HCT116 (cell line): ENCODE data around the gene OTUD4. TPM values are rescaled to one million over a fixed set of nuclear protein-coding genes. Genes with fewer than 3 reads are reported as not detected.

Source experiments
- ATAC-seq: fragments of 200-7000 bp; cut with Tn5 transposase; 2 replicates; pipeline ENCODE4 v1.9.1; 2020; ENCODE audit warnings: mild to moderate bottlenecking, moderate library complexity
- BruUV-seq: library from RNA; stranded (reverse); fragments of 400-500 nt; replicated peaks from 2 replicates; lab custom pipeline; 2021; lab: Mats Ljungman, UMichigan
- CTCF ChIA-PET: fragments of 300-600 bp; sonication (Branson Sonifier 250); formaldehyde crosslinking; loops from one replicate; lab custom pipeline; 2021; ENCODE audit warnings: antibody characterized with exemption; lab: Charles Lee
- POLR2A ChIA-PET: fragments of 300-600, 350-600 bp; sonication (Branson Sonifier 250); formaldehyde crosslinking; loops from one replicate; lab custom pipeline; 2021; ENCODE audit warnings: antibody characterized with exemption; lab: Charles Lee
- RAD21 ChIA-PET, 2 experiments: fragments of 300-600 bp; sonication (Branson Sonifier 250); formaldehyde crosslinking; loops; one replicate each; lab custom pipeline; 2023; ENCODE audit warnings: low total read pairs in 2 of 2; ENCODE audit not compliant: uncharacterized antibody in 2 of 2, unreplicated experiment in 2 of 2, low non-redundant PET in 1 of 2; lab: Charles Lee
- DNase-seq: peaks from one replicate; pipeline ENCODE4 v3.0.0-alpha.2; 2010; ENCODE audit warnings: low read depth, low spot score
- H2AFZ ChIP-seq: fragments of 200-600 bp; shearing (Covaris generic), sonication (generic); 2 replicates; pipeline ENCODE4 v1.6.1; 2017; ENCODE audit warnings: low read depth, mixed run types, mixed read lengths, antibody characterized with exemption, low read length; ENCODE audit not compliant: poor library complexity, severe bottlenecking
- H3K27ac ChIP-seq: 2 replicates; pipeline ENCODE4 v1.5.1; 2012; ENCODE audit warnings: low read depth, low read length
- H3K27me3 ChIP-seq: fragments of 200-600 bp; sonication (generic); 2 replicates; pipeline ENCODE4 v1.6.1; 2016; ENCODE audit warnings: mixed run types, low read length, mixed read lengths; ENCODE audit not compliant: insufficient read depth
- H3K36me3 ChIP-seq, 2 experiments: fragments of 200-500 bp in 1 of 2; fragments of 200-600 bp in 1 of 2; sonication (Bioruptor generic) in 1 of 2; sonication (generic) in 1 of 2; 2 replicates each; pipeline versions ENCODE4 v1.5.1 to v1.6.1; 2014 to 2016; ENCODE audit warnings: low read length in 2 of 2, inconsistent platforms in 1 of 2, mixed read lengths in 1 of 2, mixed run types in 1 of 2; ENCODE audit not compliant: insufficient read depth in 2 of 2, control insufficient read depth in 1 of 2
- H3K4me1 ChIP-seq, 2 experiments: fragments of 200-600 bp in 1 of 2; sonication (generic) in 1 of 2; 2 replicates each; pipeline versions ENCODE4 v1.5.1 to v1.6.1; 2012 to 2017; ENCODE audit warnings: low read length in 2 of 2, inconsistent platforms in 1 of 2, mild to moderate bottlenecking in 1 of 2, mixed read lengths in 1 of 2, mixed run types in 1 of 2, moderate library complexity in 1 of 2; ENCODE audit not compliant: insufficient read depth in 2 of 2, control insufficient read depth in 1 of 2
- H3K4me2 ChIP-seq: fragments of 200-600 bp; sonication (generic); 2 replicates; pipeline ENCODE4 v1.6.1; 2017; ENCODE audit warnings: mixed run types, low read length, mixed read lengths
- H3K4me3 ChIP-seq, 2 experiments: fragments of 200-600 bp in 1 of 2; sonication (generic) in 1 of 2; replicated peaks in 1 of 2; 2 replicates each; pipeline ENCODE4 v1.5.1; 2011 to 2016; ENCODE audit warnings: low read length in 2 of 2, control low read depth in 1 of 2, low read depth in 1 of 2, mild to moderate bottlenecking in 1 of 2, mixed read lengths in 1 of 2, mixed run types in 1 of 2
- H3K79me2 ChIP-seq: fragments of 200-600 bp; sonication (generic); 2 replicates; pipeline ENCODE4 v1.6.1; 2017; ENCODE audit warnings: mild to moderate bottlenecking, mixed run types, low read length, moderate library complexity, mixed read lengths; ENCODE audit not compliant: insufficient read depth
- H3K9ac ChIP-seq: fragments of 200-600 bp; sonication (generic); 2 replicates; pipeline ENCODE4 v1.6.1; 2016; ENCODE audit warnings: low read length, mixed read lengths
- H3K9me2 ChIP-seq: fragments of 200-600 bp; sonication (generic), shearing (Covaris generic); 2 replicates; pipeline ENCODE4 v1.6.1; 2017; ENCODE audit warnings: mixed run types, mild to moderate bottlenecking, moderate library complexity; ENCODE audit not compliant: insufficient read depth
- H3K9me3 ChIP-seq, 2 experiments: fragments of 200-500 bp in 1 of 2; fragments of 200-600 bp in 1 of 2; sonication (Bioruptor generic) in 1 of 2; sonication (generic) in 1 of 2; 2 replicates each; pipeline ENCODE4 v1.6.1; 2014 to 2017; ENCODE audit warnings: low read length in 2 of 2, mixed read lengths in 2 of 2, inconsistent platforms in 1 of 2, low read depth in 1 of 2, mild to moderate bottlenecking in 1 of 2, mixed run types in 1 of 2, moderate library complexity in 1 of 2; ENCODE audit not compliant: control insufficient read depth in 1 of 2, insufficient read depth in 1 of 2
- H4K20me1 ChIP-seq: fragments of 200-600 bp; sonication (generic), shearing (Covaris generic); 2 replicates; pipeline ENCODE4 v1.6.1; 2017; ENCODE audit warnings: mixed run types, mild to moderate bottlenecking, moderate library complexity; ENCODE audit not compliant: insufficient read depth
- CEBPB ChIP-seq: IDR thresholded peaks from 2 replicates; pipeline ENCODE4 v1.6.1; 2012; ENCODE audit warnings: low read depth
- EGR1 ChIP-seq: IDR thresholded peaks from 2 replicates; pipeline ENCODE4 v1.6.1; 2012; ENCODE audit warnings: low read depth
- ELF1 ChIP-seq: IDR thresholded peaks from 2 replicates; pipeline ENCODE4 v1.6.1; 2012; ENCODE audit warnings: low read depth, borderline replicate concordance
- EZH2 ChIP-seq: fragments of 200-600 bp; sonication (generic); IDR thresholded peaks from 2 replicates; pipeline ENCODE4 v1.6.1; 2017; ENCODE audit warnings: antibody characterized with exemption, mixed run types
- EZH2phosphoT487 ChIP-seq: fragments of 200-600 bp; IDR thresholded peaks from 2 replicates; pipeline ENCODE4 v1.6.1; 2018; ENCODE audit warnings: antibody characterized with exemption, borderline replicate concordance
- FOSL1 ChIP-seq: IDR thresholded peaks from 2 replicates; pipeline ENCODE4 v1.6.1; 2012; ENCODE audit warnings: low read depth
- POLR2A ChIP-seq: IDR thresholded peaks from 2 replicates; pipeline ENCODE4 v1.7.0; 2011; ENCODE audit warnings: borderline replicate concordance; ENCODE audit not compliant: insufficient read depth, insufficient read length; ENCODE audit errors: extremely low read depth
- POLR2AphosphoS5 ChIP-seq: IDR thresholded peaks from 2 replicates; pipeline ENCODE4 v1.6.1; 2011; ENCODE audit warnings: mild to moderate bottlenecking, low read depth, low read length, moderate library complexity
- RAD21 ChIP-seq: IDR thresholded peaks from 2 replicates; pipeline ENCODE4 v1.6.1; 2012; ENCODE audit warnings: low read depth, mild to moderate bottlenecking
- SIN3A ChIP-seq: IDR thresholded peaks from 2 replicates; pipeline ENCODE4 v1.6.1; 2012; ENCODE audit warnings: low read depth
- TCF7L2 ChIP-seq: IDR thresholded peaks from 2 replicates; pipeline ENCODE4 v1.7.0; 2011; ENCODE audit warnings: borderline replicate concordance, inconsistent platforms; ENCODE audit not compliant: insufficient read depth, insufficient read length; ENCODE audit errors: extremely low read depth
- ZFX ChIP-seq: fragments of 450-650 bp; IDR thresholded peaks from 2 replicates; pipeline ENCODE4 v1.6.1; 2017
- ZNF274 ChIP-seq: fragments of 200-500 bp; sonication (Bioruptor generic); IDR thresholded peaks from 2 replicates; pipeline ENCODE4 v1.6.1; 2014; ENCODE audit warnings: mild to moderate bottlenecking, low read depth, low read length, inconsistent platforms
- intact Hi-C: fragments of 100-400 bp; cut with micrococcal nuclease; formaldehyde crosslinking; loops from 2 replicates; pipeline ENCODE4 v1.10.0; 2022
- total RNA-seq: library from RNA; stranded (reverse); gene quantifications from one replicate; pipeline ENCODE4 v1.2.1, GENCODE V29; 2021; ENCODE audit not compliant: unreplicated experiment
- TF ChIP-seq, protein P1 (sequence below): IDR thresholded peaks from 2 replicates; pipeline ENCODE4 v1.6.1; 2012
- TF ChIP-seq, protein P2 (sequence below): IDR thresholded peaks from 2 replicates; pipeline ENCODE4 v1.6.1; 2012; ENCODE audit warnings: low read depth
- TF ChIP-seq, protein P3 (sequence below): IDR thresholded peaks from 2 replicates; pipeline ENCODE4 v1.6.1; 2011; ENCODE audit warnings: mild to moderate bottlenecking, low read length, moderate library complexity; ENCODE audit not compliant: insufficient replicate concordance; ENCODE audit errors: extremely low read depth
- TF ChIP-seq, protein P4 (sequence below): IDR thresholded peaks from 2 replicates; pipeline ENCODE4 v1.6.1; 2012

The OTUD4 gene
- total RNA-seq, 1 experiment from 2014 or later: 37.2 TPM

DNA sequence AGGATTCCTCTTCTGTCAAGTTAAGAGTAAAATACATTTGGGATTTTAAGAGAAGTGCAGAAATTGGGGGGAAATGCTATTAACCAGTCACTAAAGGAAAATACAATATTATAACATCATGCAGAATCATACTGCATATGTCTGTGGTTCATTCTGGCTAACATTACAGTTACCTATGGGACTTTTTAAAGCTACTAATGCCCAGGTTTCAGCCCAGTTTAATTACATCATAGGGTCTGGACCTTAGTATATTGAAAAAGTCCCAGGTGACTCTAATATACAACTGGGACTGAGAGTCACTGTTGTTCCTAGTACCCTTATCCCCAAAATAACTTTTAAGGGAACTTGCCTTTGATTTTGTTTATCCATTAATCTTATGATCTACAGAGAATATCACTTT, 72.3 kb downstream of the OTUD4 start:
- no peak for ATAC-seq
- no peak overlapping the region for H3K9ac ChIP-seq
- intact Hi-C loops: no loop called here
- H3K27me3 ChIP-seq: no peaks in the 10 kb centered on the region
- ChIA-PET RAD21 (no interaction called here), POLR2A (no interaction called here), CTCF (no interaction called here)
- H3K27ac ChIP-seq: no peak overlapping the region
- H3K79me2 ChIP-seq: peaks cover 99% of the 10 kb centered on the region
- no peak overlapping the region for H2AFZ ChIP-seq
- no peaks in the 10 kb centered on the region for H3K9me2 ChIP-seq
- no peak for TF ChIP-seq ZFX
- TF ChIP-seq, protein P1, sequence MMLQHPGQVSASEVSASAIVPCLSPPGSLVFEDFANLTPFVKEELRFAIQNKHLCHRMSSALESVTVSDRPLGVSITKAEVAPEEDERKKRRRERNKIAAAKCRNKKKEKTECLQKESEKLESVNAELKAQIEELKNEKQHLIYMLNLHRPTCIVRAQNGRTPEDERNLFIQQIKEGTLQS: no peak
- TF ChIP-seq, protein P2, sequence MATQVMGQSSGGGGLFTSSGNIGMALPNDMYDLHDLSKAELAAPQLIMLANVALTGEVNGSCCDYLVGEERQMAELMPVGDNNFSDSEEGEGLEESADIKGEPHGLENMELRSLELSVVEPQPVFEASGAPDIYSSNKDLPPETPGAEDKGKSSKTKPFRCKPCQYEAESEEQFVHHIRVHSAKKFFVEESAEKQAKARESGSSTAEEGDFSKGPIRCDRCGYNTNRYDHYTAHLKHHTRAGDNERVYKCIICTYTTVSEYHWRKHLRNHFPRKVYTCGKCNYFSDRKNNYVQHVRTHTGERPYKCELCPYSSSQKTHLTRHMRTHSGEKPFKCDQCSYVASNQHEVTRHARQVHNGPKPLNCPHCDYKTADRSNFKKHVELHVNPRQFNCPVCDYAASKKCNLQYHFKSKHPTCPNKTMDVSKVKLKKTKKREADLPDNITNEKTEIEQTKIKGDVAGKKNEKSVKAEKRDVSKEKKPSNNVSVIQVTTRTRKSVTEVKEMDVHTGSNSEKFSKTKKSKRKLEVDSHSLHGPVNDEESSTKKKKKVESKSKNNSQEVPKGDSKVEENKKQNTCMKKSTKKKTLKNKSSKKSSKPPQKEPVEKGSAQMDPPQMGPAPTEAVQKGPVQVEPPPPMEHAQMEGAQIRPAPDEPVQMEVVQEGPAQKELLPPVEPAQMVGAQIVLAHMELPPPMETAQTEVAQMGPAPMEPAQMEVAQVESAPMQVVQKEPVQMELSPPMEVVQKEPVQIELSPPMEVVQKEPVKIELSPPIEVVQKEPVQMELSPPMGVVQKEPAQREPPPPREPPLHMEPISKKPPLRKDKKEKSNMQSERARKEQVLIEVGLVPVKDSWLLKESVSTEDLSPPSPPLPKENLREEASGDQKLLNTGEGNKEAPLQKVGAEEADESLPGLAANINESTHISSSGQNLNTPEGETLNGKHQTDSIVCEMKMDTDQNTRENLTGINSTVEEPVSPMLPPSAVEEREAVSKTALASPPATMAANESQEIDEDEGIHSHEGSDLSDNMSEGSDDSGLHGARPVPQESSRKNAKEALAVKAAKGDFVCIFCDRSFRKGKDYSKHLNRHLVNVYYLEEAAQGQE: no peak
- TF ChIP-seq ELF1: no peak
- TF ChIP-seq EGR1: no peak
- no peak for TF ChIP-seq CEBPB
- no peak for TF ChIP-seq EZH2phosphoT487
- no peak for TF ChIP-seq EZH2
- TF ChIP-seq TCF7L2: no peak
- TF ChIP-seq, protein P3, sequence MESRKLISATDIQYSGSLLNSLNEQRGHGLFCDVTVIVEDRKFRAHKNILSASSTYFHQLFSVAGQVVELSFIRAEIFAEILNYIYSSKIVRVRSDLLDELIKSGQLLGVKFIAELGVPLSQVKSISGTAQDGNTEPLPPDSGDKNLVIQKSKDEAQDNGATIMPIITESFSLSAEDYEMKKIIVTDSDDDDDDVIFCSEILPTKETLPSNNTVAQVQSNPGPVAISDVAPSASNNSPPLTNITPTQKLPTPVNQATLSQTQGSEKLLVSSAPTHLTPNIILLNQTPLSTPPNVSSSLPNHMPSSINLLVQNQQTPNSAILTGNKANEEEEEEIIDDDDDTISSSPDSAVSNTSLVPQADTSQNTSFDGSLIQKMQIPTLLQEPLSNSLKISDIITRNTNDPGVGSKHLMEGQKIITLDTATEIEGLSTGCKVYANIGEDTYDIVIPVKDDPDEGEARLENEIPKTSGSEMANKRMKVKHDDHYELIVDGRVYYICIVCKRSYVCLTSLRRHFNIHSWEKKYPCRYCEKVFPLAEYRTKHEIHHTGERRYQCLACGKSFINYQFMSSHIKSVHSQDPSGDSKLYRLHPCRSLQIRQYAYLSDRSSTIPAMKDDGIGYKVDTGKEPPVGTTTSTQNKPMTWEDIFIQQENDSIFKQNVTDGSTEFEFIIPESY: no peak
- TF ChIP-seq SIN3A: no peak
- no peak for TF ChIP-seq ZNF274
- TF ChIP-seq FOSL1: no peak
- TF ChIP-seq POLR2AphosphoS5: no peak
- TF ChIP-seq POLR2A: no peak
- TF ChIP-seq, protein P4, sequence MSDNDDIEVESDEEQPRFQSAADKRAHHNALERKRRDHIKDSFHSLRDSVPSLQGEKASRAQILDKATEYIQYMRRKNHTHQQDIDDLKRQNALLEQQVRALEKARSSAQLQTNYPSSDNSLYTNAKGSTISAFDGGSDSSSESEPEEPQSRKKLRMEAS: no peak
- no peak for TF ChIP-seq RAD21
- no TSS peak for BruUV-seq
- no peak overlapping the region for H3K4me3 ChIP-seq
- H3K4me1 ChIP-seq: no peaks in the 10 kb centered on the region
- no peak overlapping the region for H3K4me2 ChIP-seq
- H3K36me3 ChIP-seq: peaks cover 65 to 73% of the 10 kb centered on the region in 2 experiments
- H4K20me1 ChIP-seq: peaks cover 17% of the 10 kb centered on the region; the same call in 1 of the 2 replicates
- no peak for DNase-seq
- no peaks in the 10 kb centered on the region for H3K9me3 ChIP-seq
